HG03060 (cell line): Measurements from ENCODE around the gene NT5DC1.

Experiments
- ATAC-seq: cut with Tn5 transposase; IDR thresholded peaks from one replicate; pipeline ENCODE4 v1.9.1; 2021; ENCODE audit warnings: low read depth, moderate number of reproducible peaks; ENCODE audit not compliant: unreplicated experiment

Gene NT5DC1

DNA sequence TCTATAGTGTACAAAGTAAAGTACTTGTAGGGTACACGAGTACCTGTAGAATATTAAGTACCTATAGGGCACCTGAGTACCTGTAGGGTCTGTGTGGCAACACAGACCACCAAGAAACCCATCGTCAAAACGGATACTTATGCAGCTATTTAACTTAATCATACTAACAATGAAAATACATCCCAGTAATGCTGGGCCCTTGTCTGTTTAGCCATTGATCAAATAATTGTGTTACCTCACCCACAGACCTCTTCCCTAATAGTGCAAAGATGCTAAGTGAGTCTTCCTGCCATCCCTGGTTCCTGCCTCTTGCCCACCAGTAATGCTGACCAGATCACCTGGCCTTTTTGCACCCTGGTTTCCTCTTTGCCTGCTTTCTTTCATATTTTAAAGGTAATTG, 32.8 kb downstream of the NT5DC1 start:
- no peak for ATAC-seq

- no peak for ATAC-seq
Measured at GRCh38 chr6:116136373-116136772, 35.7 kb downstream of the NT5DC1 start.

DNA sequence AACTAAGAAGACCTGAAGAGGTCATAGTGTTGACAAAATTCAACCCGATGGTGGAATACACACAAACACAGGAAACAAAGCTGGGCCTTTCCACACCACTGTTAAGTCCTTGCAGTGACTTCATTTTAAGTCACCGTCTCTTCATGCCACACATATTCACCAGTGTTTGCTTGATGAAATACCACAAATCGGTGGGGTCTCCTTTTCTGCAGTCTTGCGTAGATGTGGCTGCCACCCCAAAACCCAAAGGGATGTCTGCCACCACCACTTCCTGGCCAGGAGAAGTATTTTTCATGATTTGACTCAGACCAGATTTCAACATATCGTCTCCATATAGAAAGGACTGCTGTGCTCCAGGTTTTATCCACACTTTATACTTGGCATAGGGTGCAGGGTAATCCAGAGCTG, 36.3 kb downstream of the NT5DC1 start:
- ATAC-seq, result no peak

GRCh38 chr6:116139917-116140316, 39.3 kb downstream of the NT5DC1 start:
- no peak for ATAC-seq

- ATAC-seq, result no peak
Measured at GRCh38 chr6:116144605-116145004, 44.0 kb downstream of the NT5DC1 start.

- ATAC-seq, result no peak
Measured at GRCh38 chr6:116145803-116146675, 45.4 kb downstream of the NT5DC1 start.

- ATAC-seq, result no peak
Measured at GRCh38 chr6:116152620-116153019, 52.0 kb downstream of the NT5DC1 start.

- no peak for ATAC-seq
Measured at GRCh38 chr6:116154887-116155286, 54.2 kb downstream of the NT5DC1 start.

- ATAC-seq, result no peak
Measured at GRCh38 chr6:116156405-116157326, 56.0 kb downstream of the NT5DC1 start.

DNA sequence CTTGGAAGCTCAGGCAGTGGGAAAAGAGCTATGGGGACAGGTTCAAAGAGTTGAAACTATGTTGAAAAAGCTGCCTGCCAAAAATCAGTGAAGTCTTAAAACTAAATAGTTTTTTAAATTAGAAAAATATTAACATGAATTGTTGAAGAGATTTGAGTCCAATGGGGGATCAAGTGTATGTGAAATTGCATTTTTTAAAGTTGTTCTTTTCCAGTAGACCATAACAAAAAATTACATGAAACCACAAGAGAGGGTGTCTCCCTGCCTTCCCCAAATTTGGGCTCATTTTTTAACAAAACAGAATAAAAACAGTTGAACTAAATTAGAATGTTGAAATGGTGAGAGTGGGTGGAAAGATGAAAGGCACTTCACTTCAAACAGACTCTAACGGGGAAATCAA, 56.7 kb downstream of the NT5DC1 start:
- ATAC-seq, result no peak

GRCh38 chr6:116158641-116159040, 58.0 kb downstream of the NT5DC1 start:
- no peak for ATAC-seq

DNA sequence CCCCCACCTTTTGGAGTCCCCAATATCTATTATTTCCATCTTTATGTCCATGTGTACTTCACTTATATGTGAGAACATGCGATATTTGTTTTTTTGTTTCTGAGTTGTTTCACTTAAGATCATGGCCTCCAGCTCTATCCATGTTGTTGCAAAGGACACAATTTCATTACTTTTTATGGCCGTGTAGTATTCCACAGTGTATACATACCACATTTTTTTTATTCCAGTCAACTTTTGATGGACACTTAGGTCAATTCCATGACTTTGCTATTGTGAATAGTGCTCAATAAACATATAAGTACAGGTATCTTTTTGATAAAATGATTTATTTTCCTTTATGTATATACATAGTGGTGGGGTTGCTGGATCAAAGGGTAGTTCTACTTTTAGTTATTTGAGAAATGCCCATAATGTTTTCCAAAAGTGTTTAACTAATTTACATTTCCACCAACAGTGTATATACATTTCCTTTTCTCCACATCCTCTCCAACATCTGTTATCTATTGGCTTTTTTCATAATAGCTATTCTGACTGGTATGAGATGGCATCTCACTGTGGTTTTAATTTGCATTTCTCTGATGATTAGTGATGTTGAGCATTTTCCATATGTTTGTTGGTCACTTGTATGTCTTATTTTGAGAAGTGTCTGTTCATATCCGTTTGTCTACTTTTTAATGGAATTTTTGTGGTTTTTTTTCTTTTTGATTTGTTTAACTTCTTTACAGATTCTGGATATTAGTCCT, 59.3 kb downstream of the NT5DC1 start:
- no peak for ATAC-seq

DNA sequence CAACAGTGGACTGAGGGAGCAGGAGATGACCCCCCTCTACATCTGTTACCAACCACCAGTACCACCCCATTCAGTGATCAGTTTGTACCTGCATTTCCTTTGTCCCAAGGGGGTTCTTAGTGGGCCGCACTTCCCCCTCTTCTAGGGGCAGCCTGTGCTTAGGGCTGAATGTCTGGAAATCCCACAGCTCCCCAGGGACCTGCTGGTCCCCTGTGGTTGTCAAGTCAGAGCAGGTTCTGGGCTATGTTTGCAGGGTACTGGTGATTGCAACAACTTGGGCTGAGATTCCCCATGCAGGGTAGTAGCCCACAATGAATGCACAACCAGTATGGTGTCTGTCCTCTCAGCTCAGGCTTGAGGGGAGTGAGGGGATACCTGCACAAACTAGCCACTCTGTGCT, 64.9 kb downstream of the NT5DC1 start:
- peak; percentile 72 for ATAC-seq

GRCh38 chr6:116166369-116166768, 65.7 kb downstream of the NT5DC1 start:
- no peak for ATAC-seq

- no peak for ATAC-seq
Measured at GRCh38 chr6:116168148-116168547, 67.5 kb downstream of the NT5DC1 start.

DNA sequence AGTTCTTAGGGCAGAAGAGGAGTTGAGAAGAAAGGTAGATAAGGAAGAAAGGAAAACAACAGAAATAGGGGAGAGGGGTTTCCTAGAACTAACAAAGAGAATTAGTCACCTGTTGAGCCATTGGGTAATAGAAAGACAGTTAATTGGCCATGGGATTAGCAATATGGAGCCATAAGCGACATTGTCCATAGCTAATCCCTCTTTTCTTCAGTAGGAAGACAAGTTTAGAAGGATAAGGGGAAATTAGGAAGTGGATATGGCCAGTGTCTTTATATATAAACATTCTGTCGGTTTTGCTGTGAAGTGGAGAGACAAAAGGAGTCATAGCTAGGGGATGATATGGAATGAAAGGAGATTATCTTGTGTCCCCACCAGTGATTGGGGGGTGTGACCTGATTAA, 69.2 kb downstream of the NT5DC1 start:
- no peak for ATAC-seq

- ATAC-seq, result no peak
Measured at GRCh38 chr6:116170358-116171057, 69.9 kb downstream of the NT5DC1 start.

- ATAC-seq, result no peak
Measured at GRCh38 chr6:116173928-116174327, 73.3 kb downstream of the NT5DC1 start.

DNA sequence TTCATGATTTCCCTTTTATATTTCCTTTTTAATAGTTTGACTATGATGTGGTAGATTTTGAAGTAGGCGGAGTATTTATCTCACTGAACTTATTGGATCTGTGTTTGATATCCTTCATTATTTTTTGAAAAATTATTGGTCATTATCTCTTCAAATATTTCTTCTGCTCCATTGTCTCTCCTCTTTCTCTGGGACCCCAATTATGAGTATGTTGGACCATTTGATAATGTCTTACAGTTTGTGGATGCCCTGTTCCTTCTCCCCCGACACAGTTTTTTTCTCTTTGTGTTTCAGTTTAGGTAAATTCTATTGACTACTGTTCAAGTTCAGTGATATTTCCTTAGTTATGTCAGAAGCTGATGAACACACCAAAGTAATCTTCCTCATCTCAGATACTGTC, 74.7 kb downstream of the NT5DC1 start:
- ATAC-seq, result no peak

GRCh38 chr6:116176596-116176995, 75.9 kb downstream of the NT5DC1 start:
- ATAC-seq, result no peak
